Muscle layer of duodenum (tissue), 2 donors: ENCODE measurements around the gene JPH4.
"Not testable (repeated sequence)": the region's sequence is repeated elsewhere in the genome, so short reads cannot be mapped to it uniquely, and the experiment has no call there.

Experiments
- H3K27ac ChIP-seq: one replicate; pipeline ENCODE4 v1.7.0; 2013; ENCODE audit warnings: mild to moderate bottlenecking, low read length
- H3K27me3 ChIP-seq: one replicate; pipeline ENCODE4 v1.7.0; 2013; ENCODE audit warnings: low read depth, mild to moderate bottlenecking, control low read depth, low read length
- H3K36me3 ChIP-seq, 2 donors: one replicate each; pipeline ENCODE4 v1.7.0; 2013; ENCODE audit warnings: low read length in 2 of 2, control low read depth in 1 of 2, mild to moderate bottlenecking in 1 of 2; ENCODE audit not compliant: insufficient read depth in 2 of 2, control insufficient read depth in 1 of 2
- H3K4me1 ChIP-seq, 2 donors: one replicate each; pipeline ENCODE4 v1.7.0; 2013; ENCODE audit warnings: low read length in 2 of 2, mild to moderate bottlenecking in 2 of 2, control low read depth in 1 of 2, moderate library complexity in 1 of 2; ENCODE audit not compliant: insufficient read depth in 2 of 2, control insufficient read depth in 1 of 2
- H3K4me3 ChIP-seq, 2 donors: one replicate each; pipeline ENCODE4 v1.7.0; 2013; ENCODE audit warnings: low read length in 2 of 2, low read depth in 1 of 2, mild to moderate bottlenecking in 1 of 2
- H3K9me3 ChIP-seq, 2 donors: one replicate each; pipeline ENCODE4 v1.7.0; 2013; ENCODE audit warnings: low read length in 2 of 2, control low read depth in 1 of 2, mild to moderate bottlenecking in 1 of 2; ENCODE audit not compliant: control insufficient read depth in 1 of 2
- donor health status: healthy.

JPH4 gene

DNA sequence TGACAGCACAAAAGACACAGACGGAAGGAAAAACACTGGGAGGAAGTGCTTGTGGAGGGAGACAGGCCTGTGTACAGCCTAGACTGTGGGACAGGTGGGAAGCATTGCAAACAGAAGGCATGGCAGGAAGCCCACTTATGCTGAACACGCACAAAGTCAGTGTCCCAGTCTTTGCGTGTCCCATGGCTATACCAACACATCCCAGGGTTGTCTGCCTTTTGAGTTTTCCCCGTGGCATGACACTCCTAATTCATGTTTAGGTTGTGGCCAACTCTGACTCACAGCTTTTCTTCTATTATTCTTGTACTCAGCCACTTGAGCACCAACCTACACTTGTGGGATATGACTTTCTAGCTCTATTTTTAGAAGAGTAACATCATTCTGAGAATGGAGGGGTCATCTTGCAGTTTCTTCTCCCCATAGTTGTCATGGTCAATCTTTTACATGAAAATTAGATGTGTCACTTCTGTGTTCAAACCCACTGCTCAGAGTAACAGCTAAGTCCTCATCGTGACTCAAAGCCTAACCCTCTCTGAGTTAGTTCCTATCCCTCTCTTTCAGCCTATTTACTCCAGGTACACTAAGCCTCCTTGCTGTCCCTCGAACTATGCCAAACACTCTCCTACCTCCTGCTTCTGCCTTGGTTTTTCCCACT, 27.5 kb upstream of the JPH4 start:
- Histone ChIP-seq H3K9me3 (no peaks in the 10 kb centered on the region), H3K4me3 (no peak overlapping the region), H3K36me3 (no peaks in the 10 kb centered on the region), H3K27me3 (no peaks in the 10 kb centered on the region), H3K27ac (no peak overlapping the region), H3K4me1 (peaks cover 0 to 2% of the 10 kb centered on the region in 2 donors)

DNA sequence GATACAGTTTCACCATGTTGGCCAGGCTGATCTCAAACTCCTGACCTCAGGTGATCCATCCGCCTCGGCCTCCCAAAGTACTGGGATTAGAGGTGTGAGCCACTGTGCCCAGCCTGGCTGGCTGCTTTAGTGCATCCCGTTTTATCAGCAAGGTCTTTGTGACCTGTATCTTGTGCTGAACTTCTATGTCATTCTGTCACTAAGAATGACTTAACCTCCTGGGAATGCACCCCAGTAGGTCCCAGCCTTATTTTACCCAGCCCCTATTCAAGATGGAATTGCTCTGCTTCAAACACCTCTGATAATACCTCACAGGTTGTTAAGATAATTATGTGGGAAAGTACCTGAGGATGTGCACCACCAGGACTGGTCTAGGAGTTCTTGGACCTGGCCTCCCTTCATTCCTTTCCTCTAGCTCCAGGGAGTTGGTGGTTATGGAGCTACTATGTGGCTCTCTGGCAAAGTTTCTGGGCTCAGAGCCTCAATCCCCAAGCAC, 26.1 kb upstream of the JPH4 start:
- Histone ChIP-seq H3K4me3 (no peak overlapping the region), H3K4me1 (no peaks in the 10 kb centered on the region), H3K36me3 (no peaks in the 10 kb centered on the region), H3K9me3 (no peaks in the 10 kb centered on the region), H3K27me3 (no peaks in the 10 kb centered on the region), H3K27ac (no peak overlapping the region)

DNA sequence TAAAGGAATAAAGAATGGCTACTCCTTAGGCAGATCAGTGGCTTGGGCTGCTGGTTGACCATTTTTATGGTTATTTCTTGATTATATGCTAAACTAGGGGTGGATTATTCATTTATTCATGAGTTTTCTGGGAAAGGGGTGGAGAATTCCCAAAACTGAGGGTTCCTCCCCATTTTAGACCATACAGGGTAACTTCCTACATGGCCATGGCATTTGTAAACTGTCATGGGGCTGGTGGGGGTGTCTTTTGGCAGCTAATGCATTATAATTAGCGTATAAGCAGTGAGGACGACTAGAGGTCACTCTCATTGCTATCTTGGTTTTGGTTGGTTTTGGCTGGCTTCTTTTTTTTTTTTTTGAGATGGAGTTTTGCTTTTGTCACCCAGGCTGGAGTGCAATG, 25.6 kb upstream of the JPH4 start:
- no peaks in the 10 kb centered on the region for H3K27me3 ChIP-seq
- H3K9me3 ChIP-seq, result no peaks in the 10 kb centered on the region
- no peaks in the 10 kb centered on the region for H3K36me3 ChIP-seq
- H3K4me3 ChIP-seq, result no peak overlapping the region
- H3K4me1 ChIP-seq, result no peaks in the 10 kb centered on the region
- no peak overlapping the region for H3K27ac ChIP-seq

DNA sequence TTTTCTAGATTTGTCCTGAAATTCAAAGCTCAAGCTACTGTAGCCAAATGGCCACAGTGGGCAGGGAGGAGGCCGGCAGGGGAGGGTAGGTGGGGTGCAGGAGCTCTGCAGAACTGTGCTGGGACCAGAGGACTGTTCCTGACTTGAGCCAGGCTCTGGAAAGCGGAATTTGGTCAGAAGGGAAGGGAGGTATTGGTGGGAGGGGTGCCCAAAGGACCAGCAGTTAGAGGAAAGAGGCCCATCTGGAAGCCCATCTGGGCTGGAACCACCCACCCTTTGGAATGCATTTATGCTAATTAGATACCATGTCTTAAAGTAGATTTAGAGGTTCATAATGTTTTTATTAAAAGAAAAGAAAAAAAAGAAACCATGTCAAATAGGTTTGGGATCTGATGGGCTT, 24.5 kb upstream of the JPH4 start:
- Histone ChIP-seq H3K4me3 (no peak overlapping the region), H3K9me3 (no peaks in the 10 kb centered on the region), H3K36me3 (no peaks in the 10 kb centered on the region), H3K27me3 (no peaks in the 10 kb centered on the region), H3K27ac (no peak overlapping the region), H3K4me1 (no peaks in the 10 kb centered on the region)

DNA sequence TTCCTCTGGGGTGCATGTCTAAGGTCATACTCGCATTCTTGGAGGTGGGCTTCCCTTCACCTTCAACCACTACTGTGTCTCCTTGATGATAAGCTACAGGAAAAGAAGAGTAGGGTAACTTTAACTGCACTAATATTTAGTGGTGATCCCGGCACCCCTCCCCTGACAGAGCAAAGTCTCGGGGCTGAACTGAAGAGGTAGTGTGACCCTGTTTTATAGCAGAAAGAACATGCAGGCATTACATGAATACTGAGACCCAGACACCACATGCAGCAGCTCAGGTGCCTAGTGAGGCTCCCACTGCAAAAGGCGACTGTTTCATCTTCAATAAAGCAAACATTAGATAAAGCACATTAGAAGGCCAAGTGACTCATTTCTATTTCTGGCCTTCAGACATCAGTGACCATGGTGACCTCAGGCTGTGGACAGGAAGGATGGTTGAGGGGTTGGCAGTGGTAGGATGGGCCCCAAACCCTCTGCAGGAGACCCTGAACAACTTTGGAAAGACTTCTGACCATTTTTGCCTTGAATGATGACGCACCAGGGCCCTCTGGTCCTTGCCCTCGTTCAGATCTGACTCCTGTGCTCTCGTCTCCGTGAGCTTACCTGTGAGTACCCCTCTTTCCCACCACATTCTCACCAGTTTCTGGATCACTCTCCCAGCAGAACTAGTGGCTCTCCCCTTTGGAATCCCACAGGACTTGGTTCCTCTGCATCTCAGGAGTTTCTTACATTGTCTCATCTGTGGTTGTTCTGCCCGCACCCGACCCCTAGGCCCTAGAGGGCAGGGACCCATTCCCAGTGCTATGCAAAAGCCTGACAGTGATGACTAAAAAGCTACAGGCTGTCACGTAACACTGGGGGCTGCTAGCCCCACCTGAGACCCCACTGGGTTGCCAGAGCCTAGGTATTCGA, 23.8 kb upstream of the JPH4 start:
- H3K4me1 ChIP-seq, result no peaks in the 10 kb centered on the region
- H3K27me3 ChIP-seq, result no peaks in the 10 kb centered on the region
- H3K27ac ChIP-seq, result no peak overlapping the region
- H3K4me3 ChIP-seq, result no peak overlapping the region
- no peaks in the 10 kb centered on the region for H3K36me3 ChIP-seq
- no peaks in the 10 kb centered on the region for H3K9me3 ChIP-seq

DNA sequence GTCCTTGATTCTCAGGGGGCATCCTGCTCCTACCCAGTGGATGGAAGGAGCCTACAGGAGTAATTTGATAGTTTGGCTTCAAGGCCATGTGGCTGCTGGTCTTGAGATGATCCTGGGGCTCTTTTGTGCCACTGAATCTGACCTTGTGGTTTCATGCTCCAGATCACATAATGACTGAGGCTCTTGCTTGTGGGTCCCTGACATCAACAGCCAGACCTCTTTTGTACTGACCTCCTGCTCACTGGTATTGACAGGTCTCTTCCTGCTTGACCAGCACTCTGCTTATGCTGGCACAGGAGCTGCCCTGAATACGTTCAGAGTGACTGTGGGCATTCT, 23.2 kb upstream of the JPH4 start:
- Histone ChIP-seq H3K4me1 (no peaks in the 10 kb centered on the region), H3K9me3 (no peaks in the 10 kb centered on the region), H3K4me3 (no peak overlapping the region), H3K36me3 (no peaks in the 10 kb centered on the region), H3K27ac (no peak overlapping the region), H3K27me3 (no peaks in the 10 kb centered on the region)

DNA sequence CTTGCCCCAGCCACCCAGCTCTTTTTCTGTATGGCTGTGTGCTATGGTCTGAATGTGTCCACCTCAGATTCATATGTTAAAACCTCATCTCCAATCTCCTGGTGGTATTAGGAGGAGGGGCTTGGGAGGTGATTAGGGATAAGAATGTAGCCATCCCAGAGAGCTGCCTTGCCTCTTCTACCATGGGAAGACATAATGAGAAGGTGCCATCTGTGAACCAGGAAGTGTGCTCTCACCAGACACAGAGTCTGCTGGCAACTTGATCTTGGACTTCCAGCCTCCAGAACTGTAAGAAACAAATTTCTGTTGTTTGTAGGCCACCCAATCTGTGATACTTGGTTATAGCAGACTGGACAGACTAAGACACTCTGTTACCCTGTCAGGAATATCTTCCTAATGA, 22.8 kb upstream of the JPH4 start:
- Histone ChIP-seq H3K36me3 (no peaks in the 10 kb centered on the region), H3K27ac (no peak overlapping the region)

DNA sequence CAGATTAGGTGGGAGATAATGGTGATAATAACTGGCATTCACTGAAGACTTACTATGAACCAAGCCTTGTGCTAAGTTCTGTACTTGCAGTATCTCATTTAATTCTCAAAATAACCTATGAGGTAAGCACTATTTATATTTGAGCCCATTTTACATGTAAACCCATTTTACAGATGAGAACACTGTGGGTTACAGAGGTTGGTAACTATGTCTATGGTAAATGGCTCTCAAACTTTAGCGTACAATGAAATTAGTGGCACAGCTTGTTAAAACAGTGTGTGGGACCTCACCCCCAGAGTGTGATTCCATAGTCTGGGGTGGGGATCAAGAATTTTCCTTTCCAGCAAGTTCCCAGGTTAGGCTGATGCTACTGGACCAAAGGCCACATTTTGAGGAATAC, 22.2 kb upstream of the JPH4 start:
- no peaks in the 10 kb centered on the region for H3K27me3 ChIP-seq
- H3K27ac ChIP-seq, result no peak overlapping the region
- H3K4me3 ChIP-seq, result no peak overlapping the region
- H3K9me3 ChIP-seq, result no peaks in the 10 kb centered on the region
- no peaks in the 10 kb centered on the region for H3K36me3 ChIP-seq
- no peaks in the 10 kb centered on the region for H3K4me1 ChIP-seq

More for the DNA sequence above, 22.8 kb upstream of the JPH4 start:
- H3K27me3 ChIP-seq, result no peaks in the 10 kb centered on the region
- H3K9me3 ChIP-seq, result no peaks in the 10 kb centered on the region
- no peak overlapping the region for H3K4me3 ChIP-seq
- H3K4me1 ChIP-seq, result no peaks in the 10 kb centered on the region

DNA sequence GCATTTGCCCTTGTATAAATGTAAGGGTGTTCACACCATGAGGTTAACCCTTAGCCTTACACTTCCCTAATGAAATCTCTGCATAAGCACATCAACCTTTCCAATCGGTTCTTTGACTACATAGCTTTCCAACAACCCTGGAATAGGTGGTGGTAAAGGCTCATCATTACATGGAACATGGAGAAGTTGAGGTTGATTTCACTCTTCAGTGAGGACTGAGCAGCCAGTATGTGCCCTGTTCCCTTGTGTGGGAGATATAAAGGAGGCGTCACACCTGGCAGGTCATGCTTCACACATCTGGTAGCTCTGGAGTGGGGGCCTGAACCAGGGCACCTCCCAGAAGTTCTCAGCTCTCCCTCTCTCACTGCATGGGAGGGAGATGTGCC, 21.7 kb upstream of the JPH4 start:
- Histone ChIP-seq H3K27ac (no peak overlapping the region), H3K9me3 (no peaks in the 10 kb centered on the region)

DNA sequence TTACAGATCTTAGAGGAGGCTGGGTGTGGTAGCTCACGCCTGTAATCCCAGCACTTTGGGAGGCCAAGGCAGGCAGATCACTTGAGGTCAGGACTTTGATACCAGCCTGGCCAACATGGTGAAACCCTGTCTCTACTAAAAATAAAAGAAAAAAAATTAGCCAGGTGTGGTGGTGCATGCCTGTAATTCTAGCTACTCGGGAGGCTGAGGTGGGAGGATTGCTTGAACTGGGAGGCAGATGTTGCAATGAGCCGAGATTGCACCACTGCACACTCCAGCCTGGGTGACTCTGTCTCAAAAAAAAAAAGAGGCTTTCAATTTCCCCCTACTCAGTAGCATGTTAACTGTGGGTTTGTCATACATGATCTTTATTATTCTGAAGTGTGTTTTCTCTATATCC, 15.6 kb upstream of the JPH4 start:
- not testable (repeated sequence) for H3K9me3 ChIP-seq, H3K27me3 ChIP-seq, H3K36me3 ChIP-seq, H3K4me3 ChIP-seq, H3K4me1 ChIP-seq, H3K27ac ChIP-seq

More for the DNA sequence above, 21.7 kb upstream of the JPH4 start:
- no peaks in the 10 kb centered on the region for H3K27me3 ChIP-seq
- no peaks in the 10 kb centered on the region for H3K4me1 ChIP-seq
- no peaks in the 10 kb centered on the region for H3K36me3 ChIP-seq
- H3K4me3 ChIP-seq, result no peak overlapping the region

DNA sequence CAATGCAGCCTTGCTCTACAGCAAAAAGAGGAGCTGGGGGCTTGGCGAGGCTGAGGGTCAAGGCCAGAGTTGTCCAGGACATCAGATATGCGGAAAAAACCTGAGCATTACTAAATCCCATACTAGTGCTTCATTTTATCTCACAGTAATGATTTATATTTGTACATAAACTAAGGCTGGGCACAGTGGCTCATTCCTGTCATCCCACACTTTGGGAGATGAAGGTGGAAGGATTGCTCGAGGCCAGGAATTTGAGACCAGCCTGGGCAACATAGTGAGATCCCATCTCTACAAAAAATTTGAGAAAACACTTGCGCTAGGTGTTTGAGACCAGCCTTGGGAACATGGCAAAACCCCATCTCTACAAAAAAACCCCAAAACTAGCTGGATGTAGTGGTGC, 11.6 kb upstream of the JPH4 start:
- Histone ChIP-seq H3K4me1 (no peaks in the 10 kb centered on the region), H3K36me3 (no peaks in the 10 kb centered on the region), H3K27ac (no peak overlapping the region), H3K4me3 (no peak overlapping the region), H3K9me3 (no peaks in the 10 kb centered on the region), H3K27me3 (no peaks in the 10 kb centered on the region)
